K562 (cell line): ENCODE data around the gene PRKCQ. TPM values are rescaled to one million over a fixed set of nuclear protein-coding genes. Genes with fewer than 3 reads are reported as not detected.

Source experiments
- ATF1 ChIP-seq, 2 experiments: fragments of 450-650 bp in 1 of 2; IDR thresholded peaks; 2 replicates each; pipeline ENCODE4 v1.6.1; 2016; ENCODE audit warnings: missing compliant biosample characterization in 1 of 2, missing genetic modification characterization in 1 of 2
- ATF2 ChIP-seq: sonication (generic); formaldehyde crosslinking; IDR thresholded peaks from 2 replicates; pipeline ENCODE4 v1.8.1; 2022; ENCODE audit warnings: missing genetic modification reagents
- BACH1 ChIP-seq: fragments of 200-800 bp; sonication (Bioruptor generic); IDR thresholded peaks from 2 replicates; pipeline ENCODE4 v1.6.1; 2016; ENCODE audit warnings: missing genetic modification characterization, missing compliant biosample characterization
- BRF1 ChIP-seq: IDR thresholded peaks from 3 replicates; pipeline ENCODE4 v1.6.1; 2011; ENCODE audit warnings: borderline replicate concordance, mild to moderate bottlenecking; ENCODE audit not compliant: insufficient read length; ENCODE audit errors: extremely low read depth
- ELK1 ChIP-seq: sonication (generic); formaldehyde crosslinking; IDR thresholded peaks from 2 replicates; pipeline ENCODE4 v1.8.1; 2022; ENCODE audit warnings: missing genetic modification reagents
- HNRNPL ChIP-seq: fragments of 200-400 bp; formaldehyde crosslinking; IDR thresholded peaks from 2 replicates; pipeline ENCODE4 v1.6.1; 2017; ENCODE audit warnings: low read depth, mild to moderate bottlenecking, low read length
- HOMEZ ChIP-seq: fragments of 250-450 bp; sonication (Bioruptor Pico); IDR thresholded peaks from 2 replicates; pipeline ENCODE4 v1.4.0; 2020; ENCODE audit warnings: mild to moderate bottlenecking, moderate library complexity
- MCM2 ChIP-seq: fragments of 450-650 bp; IDR thresholded peaks from 2 replicates; pipeline ENCODE4 v1.6.1; 2017; ENCODE audit warnings: low read depth, mild to moderate bottlenecking
- MTA3 ChIP-seq: fragments of 450-650 bp; formaldehyde crosslinking; IDR thresholded peaks from 2 replicates; pipeline ENCODE4 v1.6.1; 2017; ENCODE audit warnings: mild to moderate bottlenecking, borderline replicate concordance
- NFRKB ChIP-seq: fragments of 450-650 bp; IDR thresholded peaks from 2 replicates; pipeline ENCODE4 v1.6.1; 2016; ENCODE audit warnings: low read depth
- NR2C1 ChIP-seq, 2 experiments: fragments of 450-650 bp; IDR thresholded peaks; 2 replicates each; pipeline ENCODE4 v1.6.1; 2017; ENCODE audit warnings: mild to moderate bottlenecking in 2 of 2, antibody characterized with exemption in 1 of 2, inconsistent platforms in 1 of 2, missing compliant biosample characterization in 1 of 2, missing genetic modification characterization in 1 of 2
- NR2F6 ChIP-seq: fragments of 450-650 bp; formaldehyde crosslinking; IDR thresholded peaks from 2 replicates; pipeline ENCODE4 v1.4.0; 2020; ENCODE audit warnings: mild to moderate bottlenecking
- POLR2A ChIP-seq: fragments of 450-650 bp; conservative IDR thresholded peaks from 2 replicates; pipeline ENCODE4 v1.6.1; 2016
- POLR2H ChIP-seq: IDR thresholded peaks from 2 replicates; pipeline ENCODE4 v1.6.1; 2016; ENCODE audit warnings: missing genetic modification characterization, low read depth, mild to moderate bottlenecking, control low read depth, missing compliant biosample characterization, moderate library complexity
- POLR3G ChIP-seq: IDR thresholded peaks from 2 replicates; pipeline ENCODE4 v1.6.1; 2011; ENCODE audit not compliant: insufficient read length, insufficient replicate concordance; ENCODE audit errors: extremely low read depth
- SMAD1 ChIP-seq: fragments of 150-350 bp; IDR thresholded peaks from 2 replicates; pipeline ENCODE4 v1.6.1; 2014; ENCODE audit warnings: low read length, low read depth; ENCODE audit not compliant: partially characterized antibody
- SMARCA5 ChIP-seq: fragments of 450-650 bp; IDR thresholded peaks from 2 replicates; pipeline ENCODE4 v1.6.1; 2016
- STAT5A ChIP-seq: IDR thresholded peaks from 2 replicates; pipeline ENCODE4 v1.6.1; 2012; ENCODE audit warnings: low read length, inconsistent platforms, borderline replicate concordance
- STAT5B ChIP-seq: fragments of 250-450 bp; sonication (Bioruptor Pico); IDR thresholded peaks from 2 replicates; pipeline ENCODE4 v1.8.0; 2021; ENCODE audit warnings: mild to moderate bottlenecking, inconsistent platforms
- TCFL5 ChIP-seq: fragments of 250-450 bp; sonication (Bioruptor Pico); conservative IDR thresholded peaks from 2 replicates; pipeline ENCODE4 v1.6.1; 2021; ENCODE audit warnings: mild to moderate bottlenecking, moderate library complexity, matching md5 sums
- YBX1 ChIP-seq: fragments of 450-650 bp; IDR thresholded peaks from 2 replicates; pipeline ENCODE4 v1.7.1; 2016; ENCODE audit warnings: mild to moderate bottlenecking
- ZKSCAN3 ChIP-seq: fragments of 250-450 bp; sonication (Bioruptor Pico); IDR thresholded peaks from 2 replicates; pipeline ENCODE4 v1.4.0; 2020
- ZNF175 ChIP-seq: fragments of 200-800 bp; sonication (Bioruptor generic); IDR thresholded peaks from 2 replicates; pipeline ENCODE4 v1.6.1; 2016; ENCODE audit warnings: low read depth, mild to moderate bottlenecking, missing genetic modification characterization, missing compliant biosample characterization
- ZNF282 ChIP-seq: sonication (generic); formaldehyde crosslinking; IDR thresholded peaks from 2 replicates; pipeline ENCODE4 v1.8.1; 2023; ENCODE audit warnings: missing genetic modification reagents
- ZNF444 ChIP-seq: fragments of 250-450 bp; sonication (Bioruptor Pico); IDR thresholded peaks from 2 replicates; pipeline ENCODE4 v1.4.0; 2020; ENCODE audit warnings: mild to moderate bottlenecking, moderate library complexity
- ZNF644 ChIP-seq: fragments of 200-800 bp; sonication (Bioruptor generic); IDR thresholded peaks from 2 replicates; pipeline ENCODE4 v1.6.1; 2016; ENCODE audit warnings: low read depth, missing genetic modification characterization, missing compliant biosample characterization
- ZNF79 ChIP-seq: fragments of 250-450 bp; sonication (Bioruptor Pico); IDR thresholded peaks from 2 replicates; pipeline ENCODE4 v1.4.0; 2020; ENCODE audit warnings: low read depth, mild to moderate bottlenecking, moderate library complexity
- polyA plus RNA-seq, 8 experiments: library from polyadenylated mRNA; depleted of rRNA in 4 of 8; stranded (reverse) in 5 of 8; unstranded in 3 of 8; fragments of >200 nt; fragmentation: Nextera tagmentation in 2 of 8; fragmentation: Illumina TruSeq in 1 of 8; extraction: Ambion mirVana in 2 of 8; extraction: Trizol in 1 of 8; gene quantifications; 2 replicates each; pipeline versions ENCODE4 v1.2.1 to v1.2.3, GENCODE V29; 2011 to 2014; ENCODE audit warnings: inconsistent platforms in 1 of 8, missing spikeins in 1 of 8
- total RNA-seq, 7 experiments: library from RNA; depleted of rRNA in 6 of 7; stranded (reverse); fragments of >200 nt in 6 of 7; fragmentation: Illumina TruSeq in 2 of 7; extraction: Trizol in 2 of 7; gene quantifications; 2 replicates each; pipeline versions ENCODE4 v1.2.1 to v1.2.3, GENCODE V29; 2011 to 2021; ENCODE audit warnings: low replicate concordance in 1 of 7

Gene PRKCQ
- total and polyA plus RNA-seq, 9 of the 15 experiments (the other 6 are each of a cell fraction or from before 2014, with no cell fraction given) = 4.4 to 23.3 (median 14.6) TPM

GRCh38 chr10:6473901-6474370, 106.1 kb downstream of the PRKCQ start (continued):
- TF ChIP-seq HOMEZ (CRISPR knock-in tag) (no peak), STAT5B (CRISPR knock-in tag) (no peak), SMARCA5 (no peak), POLR2H (tag) (0 out of 2 replicates have a peak, but pooled peaks have one; percentile 56), ZNF644 (tag) (peak; percentile 55), SMAD1 (no peak), BACH1 (peak; percentile 79), POLR2A (no peak), ATF2 (CRISPR knock-in tag) (no peak), STAT5A (no peak), BRF1 (no peak), ZKSCAN3 (CRISPR knock-in tag) (no peak), ELK1 (no peak), TCFL5 (CRISPR knock-in tag) (0 out of 2 replicates have a peak, but pooled peaks have one; percentile 39), ATF1 (CRISPR knock-in tag; IDR thresholded peaks at IDR 0.05) (no peak), ATF1 (tag; IDR thresholded peaks at IDR 0.05) (no peak), ZNF282 (CRISPR knock-in tag) (no peak), YBX1 (no peak), HNRNPL (no peak), MTA3 (no peak), MCM2 (no peak), NR2C1 (IDR thresholded peaks at IDR 0.05) (no peak), NR2C1 (tag; IDR thresholded peaks at IDR 0.05) (peak; percentile 58), ZNF444 (0 out of 2 replicates have a peak, but pooled peaks have one; percentile 30), ZNF175 (peak; percentile 91), NR2F6 (CRISPR knock-in tag) (no peak), ZNF79 (CRISPR knock-in tag) (peak; percentile 11; the same call in 1 of the 2 replicates), POLR3G (no peak), NFRKB (peak; percentile 33; the same call in 1 of the 2 replicates)
